Measurements from ENCODE around the gene SMAD6. TPM values are rescaled to one million over a fixed set of nuclear protein-coding genes. Genes with fewer than 3 reads are reported as not detected.

SMAD6 gene
- total RNA-seq, 4 donors from 2014 or later: 9.4 to 18.9 (median 14.3) TPM

DNA sequence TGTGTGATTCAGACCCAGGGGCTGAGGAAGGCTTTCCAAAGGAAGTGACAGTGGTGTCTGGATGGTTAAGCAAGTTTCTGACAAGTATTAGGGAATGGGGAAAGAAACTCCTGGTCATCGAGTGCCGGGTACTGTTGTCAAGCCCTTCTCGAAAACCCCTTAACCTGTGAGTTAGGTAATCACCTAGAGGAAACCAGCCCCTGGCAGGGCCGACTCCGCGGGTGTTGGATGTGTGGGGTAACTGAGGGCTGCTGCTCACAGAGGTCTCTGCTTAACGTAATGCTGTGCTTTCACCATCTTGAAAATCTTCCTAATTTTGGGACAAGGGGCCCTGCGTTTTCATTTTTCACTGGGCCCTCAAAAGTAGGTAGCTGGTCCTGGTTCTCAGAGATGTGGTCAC is 67.0 kb downstream of the SMAD6 start:
- TF ChIP-seq EP300 (IDR thresholded peaks at IDR 0.05) (no peak), POLR2AphosphoS5 (IDR thresholded peaks at IDR 0.05) (no peak), POLR2A (IDR thresholded peaks at IDR 0.05; ENCODE audit: low read depth) (no peak)
- TF ChIP-seq, protein P1, sequence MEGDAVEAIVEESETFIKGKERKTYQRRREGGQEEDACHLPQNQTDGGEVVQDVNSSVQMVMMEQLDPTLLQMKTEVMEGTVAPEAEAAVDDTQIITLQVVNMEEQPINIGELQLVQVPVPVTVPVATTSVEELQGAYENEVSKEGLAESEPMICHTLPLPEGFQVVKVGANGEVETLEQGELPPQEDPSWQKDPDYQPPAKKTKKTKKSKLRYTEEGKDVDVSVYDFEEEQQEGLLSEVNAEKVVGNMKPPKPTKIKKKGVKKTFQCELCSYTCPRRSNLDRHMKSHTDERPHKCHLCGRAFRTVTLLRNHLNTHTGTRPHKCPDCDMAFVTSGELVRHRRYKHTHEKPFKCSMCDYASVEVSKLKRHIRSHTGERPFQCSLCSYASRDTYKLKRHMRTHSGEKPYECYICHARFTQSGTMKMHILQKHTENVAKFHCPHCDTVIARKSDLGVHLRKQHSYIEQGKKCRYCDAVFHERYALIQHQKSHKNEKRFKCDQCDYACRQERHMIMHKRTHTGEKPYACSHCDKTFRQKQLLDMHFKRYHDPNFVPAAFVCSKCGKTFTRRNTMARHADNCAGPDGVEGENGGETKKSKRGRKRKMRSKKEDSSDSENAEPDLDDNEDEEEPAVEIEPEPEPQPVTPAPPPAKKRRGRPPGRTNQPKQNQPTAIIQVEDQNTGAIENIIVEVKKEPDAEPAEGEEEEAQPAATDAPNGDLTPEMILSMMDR (IDR thresholded peaks at IDR 0.05): no peak
- H3K27ac ChIP-seq (replicated peaks in 1 of 4): no peak overlapping the region
- H3K4me1 ChIP-seq: peaks cover 44 to 63% (median 52%) of the 10 kb centered on the region in 4 donors
- 82% methylated on average over 8 of the region's 8 CpGs for WGBS
- no peak overlapping the region for H3K4me3 ChIP-seq
- H3K27me3 ChIP-seq: no peaks in the 10 kb centered on the region
- H3K9me3 ChIP-seq: no peaks in the 10 kb centered on the region
- DNase-seq (ENCODE audit: extremely low spot score): no peak
- no peaks in the 10 kb centered on the region for H3K36me3 ChIP-seq
- intact Hi-C loops (cut with DNase I): no loop called here

DNA sequence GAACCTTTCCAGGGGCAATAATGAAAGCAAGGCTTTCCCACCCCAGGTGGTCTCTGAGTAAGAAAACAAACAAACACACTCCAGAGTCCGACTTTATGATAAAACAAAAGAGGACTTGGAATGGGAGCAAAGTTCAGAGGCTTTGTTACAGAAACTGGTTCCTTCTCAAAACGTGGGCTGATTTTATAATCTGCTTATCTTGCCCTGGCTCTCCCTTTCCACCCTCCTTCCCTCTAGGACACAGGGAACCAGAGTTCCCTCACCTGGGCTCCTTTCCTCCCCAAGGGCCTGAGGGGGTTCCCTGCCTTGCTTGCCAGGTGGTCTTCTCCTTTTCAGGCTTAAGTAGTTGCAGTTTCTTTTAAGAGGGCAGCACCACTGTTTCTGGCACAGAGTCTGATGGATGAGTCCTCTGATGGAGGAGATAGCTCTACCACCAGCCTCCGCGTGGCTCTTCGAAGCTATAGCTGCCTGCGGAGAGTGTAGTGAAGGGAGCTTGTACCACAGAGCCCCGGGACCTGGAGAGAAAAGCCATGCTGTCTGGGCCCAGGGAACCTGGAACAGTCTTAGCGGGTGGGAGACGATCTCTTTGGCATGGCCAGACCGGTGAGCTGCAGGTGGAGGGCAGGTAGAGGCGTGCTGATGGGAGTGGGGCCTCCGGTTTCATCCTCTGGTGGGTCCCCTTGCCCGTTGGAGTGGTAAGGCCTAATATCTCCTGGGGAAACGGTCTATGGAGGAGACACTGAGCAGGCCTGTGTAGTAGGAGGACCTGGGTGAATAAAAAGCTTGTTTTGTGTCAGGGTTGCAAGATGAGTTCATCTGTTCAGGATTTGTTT is 68.7 kb downstream of the SMAD6 start:
- intact Hi-C loops (cut with DNase I): loop anchor here (5.0 kb wide), 2 partner anchors 153 to 168 kb away; no protein-coding TSS in a partner anchor
- H3K9me3 ChIP-seq: no peaks in the 10 kb centered on the region
- DNase-seq (ENCODE audit: extremely low spot score): no peak
- H3K27me3 ChIP-seq: no peaks in the 10 kb centered on the region
- no peaks in the 10 kb centered on the region for H3K36me3 ChIP-seq
- TF ChIP-seq POLR2AphosphoS5 (IDR thresholded peaks at IDR 0.05) (no peak), POLR2A (IDR thresholded peaks at IDR 0.05; ENCODE audit: low read depth) (no peak), EP300 (IDR thresholded peaks at IDR 0.05) (no peak)
- TF ChIP-seq, protein P1 (IDR thresholded peaks at IDR 0.05): no peak
- no peak overlapping the region for H3K4me3 ChIP-seq
- peaks cover 44 to 63% (median 52%) of the 10 kb centered on the region in 4 donors for H3K4me1 ChIP-seq
- 74% methylated on average over 12 of the region's 14 CpGs for WGBS
- H3K27ac ChIP-seq (replicated peaks in 1 of 4): no peak overlapping the region

DNA sequence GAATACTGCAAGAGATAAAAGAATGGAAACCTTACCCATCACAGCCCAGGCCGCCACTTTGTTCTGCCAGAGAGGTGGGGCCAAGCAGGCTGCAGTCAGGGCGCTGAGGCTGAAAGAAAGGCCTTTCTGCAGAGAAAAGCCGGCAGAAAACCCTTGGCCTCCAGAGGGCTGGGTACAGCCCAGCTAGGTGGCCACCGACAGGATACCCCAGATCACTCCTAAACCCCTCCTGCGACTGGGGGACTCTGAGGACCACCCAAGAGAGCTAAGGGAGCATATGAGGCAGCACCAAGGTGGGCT is 69.3 kb downstream of the SMAD6 start:
- H3K36me3 ChIP-seq: no peaks in the 10 kb centered on the region
- intact Hi-C loops (cut with DNase I): loop anchor here (5.0 kb wide), 2 partner anchors 154 to 169 kb away; no protein-coding TSS in a partner anchor
- no peaks in the 10 kb centered on the region for H3K9me3 ChIP-seq
- H3K4me1 ChIP-seq: peaks cover 40 to 63% (median 49%) of the 10 kb centered on the region in 4 donors
- TF ChIP-seq POLR2A (IDR thresholded peaks at IDR 0.05; ENCODE audit: low read depth): no peak
- TF ChIP-seq, protein P1 (IDR thresholded peaks at IDR 0.05): no peak
- TF ChIP-seq EP300 (IDR thresholded peaks at IDR 0.05): no peak
- TF ChIP-seq POLR2AphosphoS5 (IDR thresholded peaks at IDR 0.05): no peak
- H3K4me3 ChIP-seq: no peak overlapping the region
- H3K27me3 ChIP-seq: no peaks in the 10 kb centered on the region
- H3K27ac ChIP-seq (replicated peaks in 1 of 4): no peak overlapping the region
- DNase-seq (ENCODE audit: extremely low spot score): no peak
- 65% methylated on average over 5 of the region's 5 CpGs for WGBS

DNA sequence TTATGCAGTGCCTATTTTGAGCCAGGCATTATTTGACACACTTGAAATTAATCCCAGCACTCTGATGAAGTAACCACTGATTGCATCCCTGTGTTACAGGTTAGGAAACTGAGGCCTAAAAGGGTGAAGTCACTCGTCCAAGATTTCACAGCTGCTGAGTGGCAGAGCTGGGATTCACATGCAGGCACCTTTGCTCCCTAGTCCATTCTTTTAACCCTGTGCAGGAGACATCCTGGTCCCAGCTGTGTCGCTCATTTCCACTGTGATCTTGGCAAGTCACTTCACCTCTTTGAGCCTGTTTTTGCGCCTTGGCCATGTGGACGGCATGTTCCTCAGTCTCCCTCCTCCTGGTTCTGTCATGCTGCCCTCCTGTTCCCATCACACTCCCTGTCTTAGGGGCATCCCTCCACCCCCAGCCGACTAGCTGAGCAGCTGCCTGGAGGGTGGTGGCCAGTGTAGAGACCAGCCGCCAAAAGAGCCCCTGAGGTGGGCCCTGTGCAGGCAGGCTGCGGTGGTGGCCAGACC is 70.6 kb downstream of the SMAD6 start:
- H3K4me1 ChIP-seq: peaks cover 36 to 53% (median 46%) of the 10 kb centered on the region in 4 donors
- WGBS: 40% methylated on average over 6 of the region's 7 CpGs
- DNase-seq (ENCODE audit: extremely low spot score): no peak
- no peaks in the 10 kb centered on the region for H3K27me3 ChIP-seq
- no peaks in the 10 kb centered on the region for H3K9me3 ChIP-seq
- no peak overlapping the region for H3K4me3 ChIP-seq
- H3K27ac ChIP-seq (replicated peaks in 1 of 4): peak overlapping the region; percentile 65 to 81 (median 75)
- intact Hi-C loops (cut with DNase I): loop anchor here (5.0 kb wide), 2 partner anchors 155 to 170 kb away; no protein-coding TSS in a partner anchor
- TF ChIP-seq, protein P1 (IDR thresholded peaks at IDR 0.05): no peak
- TF ChIP-seq POLR2A (IDR thresholded peaks at IDR 0.05; ENCODE audit: low read depth) (no peak), POLR2AphosphoS5 (IDR thresholded peaks at IDR 0.05) (no peak), EP300 (IDR thresholded peaks at IDR 0.05) (no peak)
- no peaks in the 10 kb centered on the region for H3K36me3 ChIP-seq
